ENCODE measurements around the gene GTF2B. TPM values are rescaled to one million over a fixed set of nuclear protein-coding genes. Genes with fewer than 3 reads are reported as not detected.
A peak's percentile ranks its signal among the peaks of the same experiment; 100 is the strongest.
"Not testable (repeated sequence)": the region's sequence is repeated elsewhere in the genome, so short reads cannot be mapped to it uniquely, and the experiment has no call there.

The GTF2B gene
- total RNA-seq, 1 donor from 2014 or later: 32.2 TPM

DNA sequence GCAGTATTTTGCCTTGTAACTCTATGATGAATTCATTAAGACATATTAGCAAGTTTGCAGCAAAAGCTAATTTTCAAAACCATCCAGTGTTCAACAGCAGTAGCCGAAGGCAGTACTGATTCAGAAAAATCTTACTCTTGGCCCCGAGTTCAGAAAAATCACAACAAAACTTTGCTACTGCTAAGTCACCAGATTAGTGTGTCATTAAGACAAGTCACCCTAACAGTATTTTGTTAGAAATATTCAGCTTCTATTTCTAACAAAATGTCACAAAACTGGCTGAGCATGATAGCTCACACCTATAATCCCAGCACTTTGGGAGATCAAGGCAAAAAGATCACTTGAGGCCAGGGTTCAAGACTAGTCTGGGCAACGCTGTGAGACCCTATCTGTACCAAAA lies 8.2 kb downstream of the GTF2B start:
- no peak for ATAC-seq (ENCODE audit: low read depth)
- DNase-seq: no peak
- intact Hi-C loops (cut with micrococcal nuclease): no loop called here
- H3K4me1 Mint-ChIP-seq: peaks cover 28% of the 10 kb centered on the region
- POLR2A ChIA-PET: no interaction called here
- no peaks in the 10 kb centered on the region for H3K9me3 Mint-ChIP-seq
- H3K4me3 Mint-ChIP-seq: no peak overlapping the region
- H3K27ac Mint-ChIP-seq: no peak overlapping the region
- peaks cover 73% of the 10 kb centered on the region for H3K36me3 Mint-ChIP-seq (ENCODE audit: low read depth)
- TF ChIP-seq, protein P1, sequence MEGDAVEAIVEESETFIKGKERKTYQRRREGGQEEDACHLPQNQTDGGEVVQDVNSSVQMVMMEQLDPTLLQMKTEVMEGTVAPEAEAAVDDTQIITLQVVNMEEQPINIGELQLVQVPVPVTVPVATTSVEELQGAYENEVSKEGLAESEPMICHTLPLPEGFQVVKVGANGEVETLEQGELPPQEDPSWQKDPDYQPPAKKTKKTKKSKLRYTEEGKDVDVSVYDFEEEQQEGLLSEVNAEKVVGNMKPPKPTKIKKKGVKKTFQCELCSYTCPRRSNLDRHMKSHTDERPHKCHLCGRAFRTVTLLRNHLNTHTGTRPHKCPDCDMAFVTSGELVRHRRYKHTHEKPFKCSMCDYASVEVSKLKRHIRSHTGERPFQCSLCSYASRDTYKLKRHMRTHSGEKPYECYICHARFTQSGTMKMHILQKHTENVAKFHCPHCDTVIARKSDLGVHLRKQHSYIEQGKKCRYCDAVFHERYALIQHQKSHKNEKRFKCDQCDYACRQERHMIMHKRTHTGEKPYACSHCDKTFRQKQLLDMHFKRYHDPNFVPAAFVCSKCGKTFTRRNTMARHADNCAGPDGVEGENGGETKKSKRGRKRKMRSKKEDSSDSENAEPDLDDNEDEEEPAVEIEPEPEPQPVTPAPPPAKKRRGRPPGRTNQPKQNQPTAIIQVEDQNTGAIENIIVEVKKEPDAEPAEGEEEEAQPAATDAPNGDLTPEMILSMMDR (IDR thresholded peaks at IDR 0.05): no peak
- H3K27me3 Mint-ChIP-seq: no peaks in the 10 kb centered on the region
- CTCF ChIA-PET: no interaction called here

DNA sequence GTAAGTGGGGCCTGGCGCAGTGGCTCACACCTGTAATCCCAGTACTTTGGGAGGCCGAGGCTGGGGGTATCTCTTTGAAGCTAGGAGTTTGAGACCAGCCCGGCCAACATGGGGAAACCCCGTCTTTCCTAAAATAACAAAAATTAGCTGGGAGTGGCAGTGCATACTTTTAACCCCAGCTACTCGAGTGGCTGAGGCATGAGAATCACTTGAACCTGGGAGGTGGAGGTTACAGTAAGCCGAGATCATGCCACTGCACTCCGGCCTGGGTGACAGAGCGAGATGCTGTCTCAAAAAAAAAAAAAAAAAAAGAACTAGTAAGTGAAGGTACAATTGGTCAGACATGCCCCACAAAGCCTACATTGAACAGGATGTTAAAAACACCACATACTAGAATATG lies 10.7 kb downstream of the GTF2B start:
- intact Hi-C loops (cut with micrococcal nuclease); ATAC-seq (ENCODE audit: low read depth); H3K27me3 Mint-ChIP-seq; CTCF ChIA-PET; POLR2A ChIA-PET; H3K4me3 Mint-ChIP-seq; H3K27ac Mint-ChIP-seq; H3K9me3 Mint-ChIP-seq; DNase-seq: not testable (repeated sequence)
- H3K4me1 Mint-ChIP-seq: peaks cover 27% of the 10 kb centered on the region
- H3K36me3 Mint-ChIP-seq (ENCODE audit: low read depth): peaks cover 57% of the 10 kb centered on the region

DNA sequence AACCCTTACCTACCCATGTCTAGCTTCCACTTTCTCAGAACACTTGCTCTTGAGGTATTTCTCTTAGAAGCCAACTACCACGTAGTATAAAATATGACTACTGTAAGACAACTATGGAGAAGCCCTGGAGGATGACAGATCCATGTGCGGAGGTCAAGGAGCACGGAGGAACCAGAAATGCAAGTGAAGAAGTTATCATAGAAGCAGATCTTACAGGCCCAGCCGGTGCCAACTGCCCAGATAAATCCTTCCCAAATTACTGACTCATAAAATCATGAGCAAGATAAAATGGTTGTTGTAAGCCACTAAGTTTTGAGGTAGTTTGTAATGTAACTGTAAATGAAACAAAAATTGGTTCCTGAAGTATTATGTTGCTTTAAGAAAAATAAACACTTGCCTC lies 12.6 kb downstream of the GTF2B start:
- intact Hi-C loops (cut with micrococcal nuclease): loop anchor here (5.0 kb wide), 1 partner anchor 1746 kb away; no protein-coding TSS in a partner anchor
- H3K9me3 Mint-ChIP-seq: no peaks in the 10 kb centered on the region
- TF ChIP-seq, protein P1 (IDR thresholded peaks at IDR 0.05): no peak
- peaks cover 32% of the 10 kb centered on the region for H3K4me1 Mint-ChIP-seq
- ATAC-seq (ENCODE audit: low read depth): no peak
- H3K27me3 Mint-ChIP-seq: no peaks in the 10 kb centered on the region
- peak overlapping the region; percentile 66 for H3K27ac Mint-ChIP-seq
- ChIA-PET CTCF (interaction anchor here (0.9 to 4.8 kb wide), 4 partner anchors 13 to 698 kb away, joined by 3 to 62 read pairs (median 5); no protein-coding TSS in a partner anchor), POLR2A (no interaction called here)
- no peak overlapping the region for H3K4me3 Mint-ChIP-seq
- peaks cover 49% of the 10 kb centered on the region for H3K36me3 Mint-ChIP-seq (ENCODE audit: low read depth)
- no peak for DNase-seq

DNA sequence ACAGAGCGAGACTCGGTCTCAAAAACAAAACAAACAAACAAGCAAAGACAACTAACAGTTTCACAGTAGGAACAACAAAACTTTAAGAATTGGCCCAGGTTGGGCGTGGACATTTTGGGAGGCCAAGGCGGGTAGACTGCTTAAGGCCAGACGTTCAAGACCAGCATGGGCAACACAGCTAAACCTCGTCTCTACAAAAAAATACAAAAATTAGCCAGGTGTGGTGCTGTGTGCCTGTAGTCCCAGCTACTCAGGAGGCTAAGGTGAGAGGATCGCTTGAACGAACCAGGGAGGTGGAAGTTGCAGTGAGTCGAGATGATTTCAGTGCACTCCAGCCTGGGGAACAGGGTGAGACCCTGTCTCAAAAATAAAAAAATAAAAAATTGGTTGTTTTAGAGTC lies 13.5 kb downstream of the GTF2B start:
- H3K27me3 Mint-ChIP-seq: no peaks in the 10 kb centered on the region
- ChIA-PET CTCF (interaction anchor here (0.7 to 4.8 kb wide), 7 partner anchors 9 to 697 kb away, joined by 3 to 62 read pairs (median 7); no protein-coding TSS in a partner anchor), POLR2A (no interaction called here)
- H3K27ac Mint-ChIP-seq: peak overlapping the region; percentile 14
- TF ChIP-seq, protein P1 (IDR thresholded peaks at IDR 0.05): no peak
- intact Hi-C loops (cut with micrococcal nuclease): loop anchor here (1.0 to 5.0 kb wide), 4 partner anchors 223 to 1746 kb away; no protein-coding TSS in a partner anchor
- DNase-seq (no peak), ATAC-seq (ENCODE audit: low read depth) (no peak)
- H3K9me3 Mint-ChIP-seq: no peaks in the 10 kb centered on the region
- peaks cover 43% of the 10 kb centered on the region for H3K36me3 Mint-ChIP-seq (ENCODE audit: low read depth)
- peaks cover 29% of the 10 kb centered on the region for H3K4me1 Mint-ChIP-seq
- no peak overlapping the region for H3K4me3 Mint-ChIP-seq

DNA sequence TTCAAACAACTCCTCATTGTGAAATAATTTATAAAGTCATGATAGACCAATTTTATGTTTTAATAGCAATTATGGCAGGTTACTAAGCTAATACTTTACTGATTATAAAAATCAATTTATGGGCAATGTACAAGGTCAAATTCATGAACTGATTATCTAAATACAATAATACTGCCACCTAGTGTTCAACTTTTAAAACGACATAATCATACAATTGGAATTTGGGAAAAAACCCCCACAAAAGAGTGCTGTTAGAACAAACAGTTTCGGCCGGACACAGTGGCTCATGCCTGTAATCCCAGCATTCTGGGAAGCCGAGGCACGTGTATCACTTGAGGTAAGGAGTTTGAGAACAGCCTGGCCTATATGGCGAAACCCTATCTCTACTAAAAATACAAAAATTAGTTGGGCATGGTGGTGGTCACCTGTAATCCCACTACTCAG lies 14.0 kb downstream of the GTF2B start:
- CTCF ChIA-PET: interaction anchor here (0.8 to 4.8 kb wide), 10 partner anchors 9 to 697 kb away, joined by 3 to 62 read pairs (median 4); no protein-coding TSS in a partner anchor
- H3K4me1 Mint-ChIP-seq: peaks cover 24% of the 10 kb centered on the region
- TF ChIP-seq, protein P1 (IDR thresholded peaks at IDR 0.05): peak; percentile 51
- ATAC-seq (ENCODE audit: low read depth) (no peak), DNase-seq (no peak)
- peaks cover 42% of the 10 kb centered on the region for H3K36me3 Mint-ChIP-seq (ENCODE audit: low read depth)
- H3K9me3 Mint-ChIP-seq: no peaks in the 10 kb centered on the region
- POLR2A ChIA-PET: interaction anchor here (2.2 kb wide), 1 partner anchor 14 kb away, joined by 7 read pairs; the partner anchor contains the start of gene GTF2B
- peak overlapping the region; percentile 14 for H3K27ac Mint-ChIP-seq
- H3K27me3 Mint-ChIP-seq: no peaks in the 10 kb centered on the region
- H3K4me3 Mint-ChIP-seq: no peak overlapping the region
- intact Hi-C loops (cut with micrococcal nuclease): loop anchor here (1.0 to 5.0 kb wide), 4 partner anchors 222 to 1745 kb away; no protein-coding TSS in a partner anchor
